Pancreas (tissue), 10 donors: ENCODE measurements around the gene UPP2. TPM values are rescaled to one million over a fixed set of nuclear protein-coding genes. Genes with fewer than 3 reads are reported as not detected.

Experiments
- ATAC-seq, 4 donors: fragments of 200-7000 bp; cut with Tn5 transposase; one replicate each; pipeline versions ENCODE4 v1.8.0 to v1.9.1; 2020; ENCODE audit warnings: mild to moderate bottlenecking in 4 of 4, moderate library complexity in 4 of 4
- DNase-seq, 6 donors: peaks; one replicate each; pipeline ENCODE4 v3.0.0-alpha.2; 2020
- FAIRE-seq: peaks from 2 replicates; lab custom pipeline; 2012; peaks lifted over from hg19 to GRCh38; lab: Jason Lieb, UNC
- H3K27ac ChIP-seq, 4 donors: fragments of 200-600 bp; sonication (generic); 1 replicate in 3 of 4; 2 replicates in 1 of 4; pipeline versions ENCODE4 v1.5.0 to v1.8.0; 2020
- H3K27me3 ChIP-seq, 4 donors: fragments of 200-600 bp; one replicate each; pipeline ENCODE4 v1.8.0; 2021
- H3K36me3 ChIP-seq, 3 donors: fragments of 200-600 bp; sonication (generic) in 1 of 3; one replicate each; pipeline versions ENCODE4 v1.5.0 to v1.8.0; 2020 to 2021
- H3K4me1 ChIP-seq, 3 donors: fragments of 200-600 bp; one replicate each; pipeline ENCODE4 v1.8.0; 2021
- H3K4me3 ChIP-seq, 4 donors: fragments of 200-600 bp; sonication (generic) in 2 of 4; one replicate each; pipeline versions ENCODE4 v1.5.0 to v1.8.0; 2020 to 2021
- H3K9me3 ChIP-seq, 4 donors: fragments of 200-600 bp; one replicate each; pipeline ENCODE4 v1.8.0; 2021
- WGBS, 2 donors: extraction: QIAGEN DNeasy Blood & Tissue Kit; methylation state at CpG; one replicate each; pipeline ENCODE4 v1.1.7; 2013; 5-methylcytosine and 5-hydroxymethylcytosine counted together
- intact Hi-C, 3 donors: fragments of 100-400 bp; cut with DNase I; formaldehyde crosslinking; loops; one replicate each; pipeline versions ENCODE4 v1.11.1 to v1.14.2; 2022
- polyA plus RNA-seq, 2 donors: library from polyadenylated mRNA; stranded (reverse); fragments of 200-250 nt; gene quantifications; one replicate each; pipeline ENCODE4 v1.2.3, GENCODE V29; 2013
- total RNA-seq, 6 donors: library from RNA; stranded (reverse); fragmentation: NEBNext Ultra II Directional in 4 of 6; extraction: Animal tissue kit (Norgen Biotek cat#: 25700) in 4 of 6; gene quantifications; one replicate each; pipeline versions ENCODE4 v1.2.1 to v1.2.4, GENCODE V29; 2021 to 2023
- TF ChIP-seq, protein P1 (sequence below), 4 donors: fragments of 200-600 bp; sonication (generic) in 3 of 4; IDR thresholded peaks; one replicate each; pipeline versions ENCODE4 v1.5.0 to v1.8.0; 2021; ENCODE audit warnings: antibody characterized with exemption in 4 of 4
- donor health status: healthy with polysubstance abuse.
- donor health status: DM: no; HTN: no; CAD: no; lungs with moderate emphysema.
- donor health status: DM: no; HTN: no; CAD: no.
- donor health status: control.
- donor health status: control.
- donor health status: Bipolar disorder and iron deficiency.
- donor health status: DM: yes; HTN: yes; CAD: no.
- donor health status: DM: no; HTN: no; CAD: no.
- donor health status: DM: no; HTN: no; CAD: no.
- donor health status: DM: yes; HTN: yes; CAD: no.

UPP2 gene
- total and polyA plus RNA-seq, 8 donors: not detected

DNA sequence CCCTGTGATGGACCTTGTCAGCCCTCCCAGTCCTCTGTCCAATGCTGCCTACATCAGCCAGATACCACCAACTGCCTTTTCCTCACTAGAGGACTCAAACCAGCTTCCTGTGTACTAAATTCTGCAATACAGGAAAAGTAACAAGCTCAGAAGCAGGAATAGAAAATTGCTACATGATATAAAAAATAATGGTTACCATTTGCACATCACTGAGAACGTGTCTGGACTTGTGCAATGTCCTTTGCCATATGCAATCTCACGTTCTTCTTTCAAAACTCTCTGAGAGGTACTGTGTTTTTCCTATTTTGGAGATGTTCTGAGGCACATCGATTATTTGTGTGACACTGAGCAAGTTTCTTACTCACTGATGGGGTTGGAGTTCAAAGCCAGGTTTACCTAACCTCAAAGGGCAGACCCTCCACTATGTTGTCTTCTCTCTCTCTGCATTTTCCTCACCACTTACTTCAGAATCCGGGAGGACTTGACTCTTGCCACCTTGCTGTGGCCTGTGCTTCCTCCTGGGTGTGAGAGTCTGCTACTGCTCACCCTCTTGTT lies 12.1 kb downstream of the UPP2 start:
- WGBS, 2 donors: 70 to 83% methylated on average over 4 of the region's 4 CpGs
- Histone ChIP-seq H3K27ac (no peak overlapping the region), H3K27me3 (no peaks in the 10 kb centered on the region), H3K4me3 (no peak overlapping the region), H3K9me3 (no peaks in the 10 kb centered on the region), H3K4me1 (no peaks in the 10 kb centered on the region), H3K36me3 (no peaks in the 10 kb centered on the region)
- DNase-seq (no peak), FAIRE-seq (no peak), ATAC-seq (no peak)
- TF ChIP-seq, protein P1, sequence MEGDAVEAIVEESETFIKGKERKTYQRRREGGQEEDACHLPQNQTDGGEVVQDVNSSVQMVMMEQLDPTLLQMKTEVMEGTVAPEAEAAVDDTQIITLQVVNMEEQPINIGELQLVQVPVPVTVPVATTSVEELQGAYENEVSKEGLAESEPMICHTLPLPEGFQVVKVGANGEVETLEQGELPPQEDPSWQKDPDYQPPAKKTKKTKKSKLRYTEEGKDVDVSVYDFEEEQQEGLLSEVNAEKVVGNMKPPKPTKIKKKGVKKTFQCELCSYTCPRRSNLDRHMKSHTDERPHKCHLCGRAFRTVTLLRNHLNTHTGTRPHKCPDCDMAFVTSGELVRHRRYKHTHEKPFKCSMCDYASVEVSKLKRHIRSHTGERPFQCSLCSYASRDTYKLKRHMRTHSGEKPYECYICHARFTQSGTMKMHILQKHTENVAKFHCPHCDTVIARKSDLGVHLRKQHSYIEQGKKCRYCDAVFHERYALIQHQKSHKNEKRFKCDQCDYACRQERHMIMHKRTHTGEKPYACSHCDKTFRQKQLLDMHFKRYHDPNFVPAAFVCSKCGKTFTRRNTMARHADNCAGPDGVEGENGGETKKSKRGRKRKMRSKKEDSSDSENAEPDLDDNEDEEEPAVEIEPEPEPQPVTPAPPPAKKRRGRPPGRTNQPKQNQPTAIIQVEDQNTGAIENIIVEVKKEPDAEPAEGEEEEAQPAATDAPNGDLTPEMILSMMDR (IDR thresholded peaks at IDR 0.05): no peak
- intact Hi-C loops: no loop called here

DNA sequence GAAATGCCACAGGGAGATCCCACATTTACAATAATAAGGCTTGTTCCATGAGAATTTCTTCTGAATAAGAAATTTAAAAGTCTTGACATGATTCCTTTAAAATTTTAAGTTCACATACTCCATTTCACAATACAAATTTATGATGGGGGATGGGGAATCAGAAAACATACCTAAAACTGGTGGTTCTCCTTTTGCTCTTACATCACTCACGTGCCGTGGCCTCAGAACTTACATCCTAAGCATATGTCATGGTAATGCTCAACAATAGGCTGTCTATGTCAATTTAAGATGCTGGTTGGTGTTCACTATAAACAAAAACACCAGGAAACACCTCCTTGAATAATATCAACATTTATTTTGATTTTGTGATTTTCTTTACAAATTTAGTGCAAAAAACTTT lies 12.8 kb downstream of the UPP2 start:
- TF ChIP-seq, protein P1 (IDR thresholded peaks at IDR 0.05): no peak
- Histone ChIP-seq H3K9me3 (no peaks in the 10 kb centered on the region), H3K27ac (no peak overlapping the region), H3K27me3 (no peaks in the 10 kb centered on the region), H3K4me3 (no peak overlapping the region), H3K36me3 (no peaks in the 10 kb centered on the region), H3K4me1 (no peaks in the 10 kb centered on the region)
- intact Hi-C loops: no loop called here
- FAIRE-seq (no peak), DNase-seq (no peak), ATAC-seq (no peak)
- 45 to 69% methylated on average over 2 of the region's 2 CpGs for WGBS, 2 donors

DNA sequence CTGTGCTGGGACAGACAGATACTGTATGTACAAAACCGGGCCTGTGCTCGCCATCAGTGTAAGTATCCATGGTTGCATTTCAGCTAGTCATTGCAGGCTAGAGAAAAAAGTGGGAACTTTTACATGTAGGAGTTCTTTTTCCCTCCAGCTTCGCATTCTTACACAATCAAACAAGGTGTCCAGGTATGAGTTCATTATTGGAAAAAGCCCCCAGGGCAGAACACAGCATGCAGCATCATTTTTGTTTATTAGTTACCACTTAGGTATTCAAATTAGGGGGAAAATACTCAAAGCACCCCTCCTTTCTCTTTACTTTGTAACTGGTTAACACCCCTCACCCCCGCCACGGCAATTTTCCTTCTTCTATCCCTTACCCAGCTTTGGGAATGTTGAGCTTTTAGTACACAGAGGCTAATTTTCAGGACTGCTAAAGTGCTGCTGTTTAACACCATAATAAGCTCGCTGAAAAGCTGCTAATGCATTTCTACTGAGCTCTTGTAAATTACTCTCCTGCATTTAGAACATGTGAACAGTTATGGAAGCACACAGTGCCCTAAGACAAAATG lies 13.6 kb downstream of the UPP2 start:
- Histone ChIP-seq H3K9me3 (no peaks in the 10 kb centered on the region), H3K4me3 (no peak overlapping the region), H3K27me3 (no peaks in the 10 kb centered on the region), H3K4me1 (no peaks in the 10 kb centered on the region), H3K27ac (no peak overlapping the region), H3K36me3 (no peaks in the 10 kb centered on the region)
- DNase-seq (no peak), ATAC-seq (no peak), FAIRE-seq (no peak)
- intact Hi-C loops: no loop called here
- TF ChIP-seq, protein P1 (IDR thresholded peaks at IDR 0.05): no peak
- WGBS, 2 donors: 77 to 78% methylated on average over 6 of the region's 6 CpGs

DNA sequence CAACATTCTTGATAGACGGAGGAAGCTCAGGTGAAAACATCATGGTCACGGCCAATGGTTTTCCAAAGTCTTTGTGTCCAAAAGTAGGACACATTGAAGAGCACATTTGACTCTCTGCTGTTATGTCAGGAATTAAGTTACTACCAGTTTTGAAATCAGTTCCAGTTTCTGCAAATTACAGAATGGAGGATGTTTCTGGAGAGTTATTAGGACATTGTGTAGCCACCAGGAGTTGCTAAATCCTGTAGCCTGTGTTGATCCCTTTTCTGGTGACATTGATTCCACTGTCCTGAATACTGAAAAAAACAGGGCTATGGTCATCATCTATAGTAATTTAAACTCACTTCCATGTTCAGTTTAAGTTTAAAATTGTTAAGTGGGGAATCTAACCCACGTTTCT lies 15.3 kb downstream of the UPP2 start:
- DNase-seq: no peak
- TF ChIP-seq, protein P1 (IDR thresholded peaks at IDR 0.05): no peak
- no peaks in the 10 kb centered on the region for H3K4me1 ChIP-seq
- 87 to 93% methylated on average over 3 of the region's 3 CpGs for WGBS, 2 donors
- H3K9me3 ChIP-seq: no peaks in the 10 kb centered on the region
- no peak for ATAC-seq
- intact Hi-C loops: no loop called here
- H3K27ac ChIP-seq: no peak overlapping the region
- H3K36me3 ChIP-seq: no peaks in the 10 kb centered on the region
- no peak overlapping the region for H3K4me3 ChIP-seq
- no peaks in the 10 kb centered on the region for H3K27me3 ChIP-seq
- FAIRE-seq: no peak

DNA sequence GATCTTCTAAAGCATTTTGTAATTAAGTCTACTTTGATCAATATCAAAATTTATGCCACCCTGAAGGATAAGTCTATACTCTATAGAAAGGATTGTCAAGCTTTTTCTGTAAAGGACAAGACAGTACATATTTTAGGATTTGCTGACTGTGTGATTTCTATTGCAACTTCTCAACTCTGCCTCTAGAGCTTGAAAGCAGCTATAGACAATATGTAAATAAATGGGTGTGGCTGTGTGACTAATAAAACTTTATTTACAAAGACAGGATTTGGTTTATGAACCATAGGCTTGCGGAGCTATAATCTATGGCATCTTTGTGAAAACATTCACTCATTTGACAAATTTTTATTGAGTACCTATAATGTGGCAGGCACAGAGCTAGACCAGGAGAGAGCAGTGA lies 18.4 kb downstream of the UPP2 start:
- ATAC-seq: no peak
- intact Hi-C loops: no loop called here
- no peak for DNase-seq
- Histone ChIP-seq H3K4me3 (no peak overlapping the region), H3K36me3 (no peaks in the 10 kb centered on the region), H3K9me3 (no peaks in the 10 kb centered on the region), H3K27me3 (no peaks in the 10 kb centered on the region), H3K4me1 (no peaks in the 10 kb centered on the region), H3K27ac (peak overlapping the region in 1 of 4 donors; percentile 41)
- 98 to 99% methylated on average over 1 of the region's 1 CpG for WGBS, 2 donors
- FAIRE-seq: no peak
- TF ChIP-seq, protein P1 (IDR thresholded peaks at IDR 0.05): no peak
